HG03103 (cell line): Measurements from ENCODE around the gene RAP1GAP.

ENCODE experiments used
- ATAC-seq: cut with Tn5 transposase; IDR thresholded peaks from one replicate; pipeline ENCODE4 v1.9.1; 2021; ENCODE audit warnings: low read depth; ENCODE audit not compliant: unreplicated experiment

RAP1GAP gene

DNA sequence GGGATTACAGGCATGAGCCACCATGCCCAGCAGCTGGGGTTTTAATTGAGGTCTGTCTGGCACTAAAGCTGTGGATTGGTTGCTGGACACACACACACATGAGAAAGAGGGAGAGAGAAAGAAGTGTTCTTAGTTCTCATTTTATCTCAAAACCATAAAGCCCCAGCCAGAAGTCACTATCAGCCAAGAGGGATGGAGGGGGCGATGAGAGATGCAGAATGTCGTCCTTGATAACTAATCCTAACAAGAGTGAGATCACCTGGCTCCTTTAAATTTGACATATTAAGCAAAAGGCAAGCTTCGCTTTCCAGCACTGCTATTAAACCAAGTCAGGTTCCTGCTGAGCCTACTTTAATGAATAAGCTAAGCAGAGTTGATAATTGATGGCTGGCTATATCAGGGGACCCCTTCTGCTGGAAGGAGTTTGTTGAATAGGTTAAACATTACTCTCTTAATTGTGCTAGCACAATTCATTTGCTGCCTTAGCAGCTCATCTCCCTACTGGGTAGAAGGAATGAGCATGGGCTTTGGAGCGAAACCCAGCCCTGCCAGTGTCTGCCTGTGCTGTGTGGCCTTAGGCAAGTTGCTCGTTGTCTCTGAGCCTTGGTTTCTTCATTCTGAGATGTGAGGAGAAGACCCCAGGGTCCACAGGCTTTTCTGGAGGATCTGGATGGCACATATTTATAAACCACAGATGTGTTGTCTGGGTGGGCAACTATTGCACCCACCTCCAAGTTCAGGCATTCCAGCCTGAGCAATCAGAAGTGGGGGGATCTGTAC is 109.2 kb downstream of the RAP1GAP start:
- ATAC-seq, result no peak

DNA sequence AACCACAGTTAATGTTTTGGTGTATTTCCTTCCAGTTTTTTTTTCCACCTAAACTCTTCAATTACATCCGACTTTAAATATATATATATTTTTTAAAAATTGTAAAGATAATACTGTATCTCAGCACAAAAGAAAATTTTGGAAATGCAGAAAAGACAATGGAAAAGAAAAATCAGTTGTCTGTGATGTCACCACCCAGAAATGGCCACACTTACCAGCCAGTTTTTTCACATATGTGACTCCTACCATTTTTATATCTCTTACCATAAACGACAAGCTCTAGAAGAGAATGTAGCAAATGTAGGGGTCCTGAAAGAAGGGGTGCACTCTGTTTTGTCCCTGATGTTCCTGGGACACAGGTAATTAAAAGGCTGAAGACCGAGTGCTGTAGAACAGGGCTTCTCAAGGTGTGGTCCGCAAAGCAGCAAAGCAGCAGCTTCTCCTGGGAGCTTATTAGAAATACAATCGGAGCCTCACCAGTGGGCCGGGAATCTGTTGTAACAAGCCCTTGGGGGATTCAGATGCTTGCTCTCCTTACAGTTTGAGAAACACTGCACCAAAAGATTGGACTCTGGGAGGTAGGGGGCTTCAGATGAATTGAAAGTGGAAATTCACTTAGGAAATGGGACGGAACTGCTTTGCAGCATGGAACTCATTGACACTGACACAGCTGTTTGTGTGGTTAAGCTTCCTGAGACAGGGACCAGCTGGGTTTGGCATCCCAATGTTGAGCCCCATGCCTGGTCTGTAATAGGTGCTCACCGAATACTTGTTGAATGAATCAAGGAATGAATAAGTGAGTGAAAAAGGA is 115.8 kb downstream of the RAP1GAP start:
- ATAC-seq, result no peak

DNA sequence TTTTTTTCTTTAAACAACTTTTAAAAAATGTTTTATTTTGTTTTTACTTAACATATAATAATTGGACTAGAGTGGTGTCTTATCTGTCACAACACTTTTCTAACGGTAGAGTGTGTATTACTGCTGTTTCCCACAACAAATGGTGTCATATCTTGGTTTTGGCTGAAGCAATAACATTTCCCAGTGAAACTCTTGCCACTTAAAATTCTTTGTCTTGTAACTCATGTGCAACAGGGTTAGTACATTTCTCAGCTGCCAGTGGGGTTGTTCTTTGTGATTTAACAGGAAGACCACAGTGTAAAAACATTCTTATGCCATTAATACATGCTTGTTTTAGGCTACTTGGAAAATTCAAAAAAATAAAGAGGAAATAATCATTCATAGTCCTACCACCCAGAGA is 116.4 kb downstream of the RAP1GAP start:
- no peak for ATAC-seq

DNA sequence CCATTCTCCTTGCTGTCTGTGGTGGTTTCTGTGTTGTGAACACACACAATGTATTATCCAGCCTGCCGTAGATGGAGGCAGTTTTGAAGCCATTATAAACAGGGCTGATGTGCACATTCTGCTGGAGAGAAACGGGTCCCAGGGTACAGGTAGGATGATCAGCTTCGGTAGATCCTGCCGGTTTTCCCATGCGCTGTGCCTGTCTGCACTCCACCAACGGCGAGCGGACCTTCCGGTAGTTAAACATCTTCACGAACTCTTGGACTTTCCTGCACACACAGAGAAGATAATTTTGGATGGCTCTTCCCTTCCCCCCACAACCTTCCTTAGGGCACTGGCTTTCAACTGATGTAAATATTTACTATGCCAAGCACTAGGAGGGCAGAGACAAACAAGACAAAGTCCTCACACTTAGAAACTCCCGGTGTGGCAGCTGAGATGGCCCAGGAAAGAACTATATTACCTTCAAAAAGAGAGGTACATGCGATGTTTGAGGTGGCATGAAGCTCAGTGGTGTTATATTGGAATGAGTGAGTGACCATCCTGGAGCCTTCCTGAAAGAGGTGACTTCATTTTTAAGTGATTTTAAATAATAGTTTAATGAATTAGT is 118.2 kb downstream of the RAP1GAP start:
- ATAC-seq, result no peak

DNA sequence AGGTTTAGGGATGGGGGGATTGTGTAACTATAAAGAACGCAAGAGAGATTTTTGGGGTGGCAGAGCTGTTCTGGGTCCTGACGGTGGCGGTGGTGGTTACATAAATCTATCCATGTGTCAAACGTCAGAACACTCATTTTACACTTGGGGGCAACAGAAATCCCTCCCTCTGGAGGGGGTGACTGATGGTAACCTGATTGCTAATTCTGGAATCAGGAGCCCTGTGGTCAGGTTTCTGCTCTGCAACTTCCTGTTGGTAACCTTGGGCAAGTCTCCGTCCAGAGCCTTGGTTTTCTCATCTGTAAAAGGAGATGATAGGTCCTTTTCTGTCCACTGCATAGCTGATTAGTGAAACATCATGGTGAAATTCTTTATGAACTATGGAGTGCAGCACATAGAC is 119.1 kb downstream of the RAP1GAP start:
- ATAC-seq, result no peak

DNA sequence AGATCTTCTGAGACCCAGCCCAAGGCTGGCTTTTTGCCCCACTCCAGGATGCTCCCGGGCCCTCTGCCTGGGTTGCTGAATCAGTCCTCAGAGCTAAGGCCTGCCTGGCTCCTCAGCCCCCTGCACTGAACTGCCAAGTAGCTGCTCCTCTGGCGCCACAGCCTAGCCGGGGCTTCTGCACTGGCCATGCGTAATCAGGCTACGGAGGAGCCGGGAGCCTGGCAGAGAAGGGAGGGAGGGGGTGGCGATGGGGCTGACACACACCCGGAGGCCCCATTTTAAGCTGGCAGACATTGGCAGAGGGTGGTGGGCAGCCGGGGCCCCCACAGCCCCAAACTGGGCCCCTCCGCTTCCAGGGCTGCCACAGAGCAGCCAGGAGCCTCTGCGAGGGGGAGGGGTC is 121.3 kb downstream of the RAP1GAP start:
- ATAC-seq, result no peak
